Osteoblast (primary cell): Measurements from ENCODE around the gene LCN12. TPM values are rescaled to one million over a fixed set of nuclear protein-coding genes. Genes with fewer than 3 reads are reported as not detected.

Source experiments
- DNase-seq: peaks from one replicate; pipeline ENCODE4 v3.0.0; 2011; ENCODE audit warnings: low spot score, mixed read lengths; ENCODE audit not compliant: insufficient read length; ENCODE audit errors: missing footprints
- H2AFZ ChIP-seq: 2 replicates; pipeline ENCODE4 v1.6.0; 2011; ENCODE audit warnings: mild to moderate bottlenecking, low read length
- H3K27ac ChIP-seq: 2 replicates; pipeline ENCODE4 v1.5.1; 2011; ENCODE audit warnings: mild to moderate bottlenecking, low read depth, low read length, moderate library complexity
- H3K27me3 ChIP-seq: 2 replicates; pipeline ENCODE4 v1.6.0; 2012; ENCODE audit warnings: mild to moderate bottlenecking, control low read depth, inconsistent platforms, low read length, moderate library complexity; ENCODE audit not compliant: insufficient read depth
- H3K36me3 ChIP-seq: 2 replicates; pipeline ENCODE4 v1.5.1; 2011; ENCODE audit warnings: mild to moderate bottlenecking, low read length, control low read depth, moderate library complexity; ENCODE audit not compliant: insufficient read depth
- H3K4me1 ChIP-seq: 2 replicates; pipeline ENCODE4 v1.5.1; 2011; ENCODE audit warnings: mild to moderate bottlenecking, low read length, control low read depth, moderate library complexity; ENCODE audit not compliant: insufficient read depth
- H3K4me2 ChIP-seq: 2 replicates; pipeline ENCODE4 v1.6.0; 2011; ENCODE audit warnings: mild to moderate bottlenecking, low read length; ENCODE audit not compliant: insufficient read depth
- H3K4me3 ChIP-seq: fragments of 200-600 bp; sonication (generic); 3 replicates; pipeline ENCODE4 v1.5.1; 2012; ENCODE audit warnings: mild to moderate bottlenecking, low read length, inconsistent platforms; ENCODE audit not compliant: insufficient read depth
- H3K79me2 ChIP-seq: 2 replicates; pipeline ENCODE4 v1.6.0; 2012; ENCODE audit warnings: mild to moderate bottlenecking, low read length, control low read depth, inconsistent platforms; ENCODE audit not compliant: insufficient read depth
- H3K9me3 ChIP-seq: 2 replicates; pipeline ENCODE4 v1.5.1; 2011; ENCODE audit warnings: low read depth, low read length, control low read depth
- H4K20me1 ChIP-seq: 2 replicates; pipeline ENCODE4 v1.6.0; 2012; ENCODE audit warnings: mild to moderate bottlenecking, low read length, control low read depth; ENCODE audit not compliant: insufficient read depth
- CTCF ChIP-seq: IDR thresholded peaks from 2 replicates; pipeline ENCODE4 v1.5.1; 2011; ENCODE audit warnings: mild to moderate bottlenecking, low read depth, low read length, moderate library complexity; ENCODE audit errors: extremely low read depth
- total RNA-seq: library from RNA; depleted of rRNA; stranded (reverse); fragments of >200 nt; gene quantifications from 2 replicates; pipeline ENCODE4 v1.2.3, GENCODE V29; 2012

LCN12 gene
- total RNA-seq, 1 donor, result not detected

- DNase-seq, result peak; percentile 100
- Histone ChIP-seq H3K4me2 (peak within 1 kb of the TSS; percentile 93), H3K4me1 (peaks cover 28% of the 10 kb centered on the region), H3K36me3 (no peaks in the 10 kb centered on the region), H3K27me3 (no peaks in the 10 kb centered on the region), H3K27ac (no peak within 1 kb of the TSS), H4K20me1 (peaks cover 2% of the 10 kb centered on the region), H3K4me3 (peak within 1 kb of the TSS; percentile 82), H2AFZ (peak within 1 kb of the TSS; percentile 68), H3K9me3 (no peaks in the 10 kb centered on the region), H3K79me2 (peaks cover 10% of the 10 kb centered on the region)
- no peak for TF ChIP-seq CTCF
Measured at GRCh38 chr9:136991993-136992818, 40.1 kb downstream of the LCN12 start, which contains the start of gene PAXX. Gene PAXX (plus strand): TSS chr9:136992422. CDS start chr9:136992444, 22 bp downstream.

GRCh38 chr9:136992819-136993369 is 40.8 kb downstream of the LCN12 start:
- TF ChIP-seq CTCF, result no peak
- no peak overlapping the region for H3K27ac ChIP-seq
- H3K79me2 ChIP-seq, result peaks cover 10% of the 10 kb centered on the region
- H3K9me3 ChIP-seq, result no peaks in the 10 kb centered on the region
- no peaks in the 10 kb centered on the region for H3K27me3 ChIP-seq
- H3K4me1 ChIP-seq, result peaks cover 34% of the 10 kb centered on the region
- peak overlapping the region; percentile 93 for H3K4me2 ChIP-seq
- H4K20me1 ChIP-seq, result peaks cover 2% of the 10 kb centered on the region
- H2AFZ ChIP-seq, result peak overlapping the region; percentile 68
- peak overlapping the region; percentile 82 for H3K4me3 ChIP-seq
- H3K36me3 ChIP-seq, result no peaks in the 10 kb centered on the region
- DNase-seq, result no peak

GRCh38 chr9:136994180-136994887 is 42.3 kb downstream of the LCN12 start:
- no peak for DNase-seq
- Histone ChIP-seq H3K4me3 (no peak overlapping the region), H3K27me3 (no peaks in the 10 kb centered on the region), H3K27ac (no peak overlapping the region), H3K79me2 (peaks cover 10% of the 10 kb centered on the region), H3K9me3 (no peaks in the 10 kb centered on the region), H3K4me1 (peaks cover 34% of the 10 kb centered on the region), H3K4me2 (no peak overlapping the region), H3K36me3 (no peaks in the 10 kb centered on the region), H2AFZ (no peak overlapping the region), H4K20me1 (peaks cover 2% of the 10 kb centered on the region)
- TF ChIP-seq CTCF, result no peak

GRCh38 chr9:136994888-136995230 is 42.8 kb downstream of the LCN12 start:
- Histone ChIP-seq H3K4me3 (no peak overlapping the region), H3K4me1 (peaks cover 35% of the 10 kb centered on the region), H3K79me2 (peaks cover 10% of the 10 kb centered on the region), H3K36me3 (no peaks in the 10 kb centered on the region), H3K4me2 (no peak overlapping the region), H4K20me1 (peaks cover 2% of the 10 kb centered on the region), H3K9me3 (no peaks in the 10 kb centered on the region), H2AFZ (no peak overlapping the region), H3K27ac (no peak overlapping the region), H3K27me3 (no peaks in the 10 kb centered on the region)
- TF ChIP-seq CTCF, result no peak
- no peak for DNase-seq
